GM21737 (cell line): ENCODE results near the gene UBAC2.

Source experiments
- ATAC-seq: cut with Tn5 transposase; IDR thresholded peaks from one replicate; pipeline ENCODE4 v1.9.1; 2021; ENCODE audit warnings: mild to moderate bottlenecking, moderate library complexity; ENCODE audit not compliant: unreplicated experiment

Gene UBAC2, protein sequence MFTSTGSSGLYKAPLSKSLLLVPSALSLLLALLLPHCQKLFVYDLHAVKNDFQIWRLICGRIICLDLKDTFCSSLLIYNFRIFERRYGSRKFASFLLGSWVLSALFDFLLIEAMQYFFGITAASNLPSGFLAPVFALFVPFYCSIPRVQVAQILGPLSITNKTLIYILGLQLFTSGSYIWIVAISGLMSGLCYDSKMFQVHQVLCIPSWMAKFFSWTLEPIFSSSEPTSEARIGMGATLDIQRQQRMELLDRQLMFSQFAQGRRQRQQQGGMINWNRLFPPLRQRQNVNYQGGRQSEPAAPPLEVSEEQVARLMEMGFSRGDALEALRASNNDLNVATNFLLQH

DNA sequence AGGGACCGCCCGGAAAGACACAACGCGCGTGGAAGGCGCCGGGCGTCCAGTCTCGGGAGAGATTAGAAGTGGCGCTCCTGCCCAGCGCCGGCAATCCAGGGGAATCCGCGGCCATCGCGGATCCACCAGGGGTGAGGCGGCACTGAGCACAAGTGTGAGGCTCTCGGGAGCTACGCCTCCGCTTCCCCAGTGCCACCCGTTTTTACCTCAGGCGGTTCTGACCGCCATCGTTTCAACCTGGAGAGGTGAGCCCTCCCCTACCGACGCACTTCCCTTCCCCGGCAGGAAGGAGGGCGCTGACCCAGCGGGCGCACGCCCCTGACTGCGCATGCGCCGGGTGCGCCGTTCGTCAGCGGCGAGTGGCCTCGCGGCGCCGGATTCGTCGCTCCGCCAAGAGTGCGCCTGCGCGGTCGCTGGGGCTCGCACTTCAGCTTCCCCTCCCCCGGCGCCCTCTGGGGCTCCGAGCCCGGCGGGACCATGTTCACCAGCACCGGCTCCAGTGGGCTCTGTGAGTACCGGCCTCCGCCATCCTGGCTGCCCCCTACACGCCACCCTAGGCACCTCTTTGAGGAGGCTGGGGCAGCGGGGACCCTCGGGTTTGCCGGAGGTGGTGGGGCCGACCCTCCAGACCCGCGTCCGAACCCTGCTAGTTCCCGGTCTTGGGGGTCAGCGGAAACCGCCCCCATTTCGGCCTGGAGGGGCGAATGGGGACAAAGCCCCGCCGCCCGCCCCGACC is at the start of gene UBAC2:
UBAC2 (plus strand) TSS at position 423 of the 736 bp plus-strand sequence; CDS start at position 478, 55 bp downstream.
- ATAC-seq = peak; percentile 72

DNA sequence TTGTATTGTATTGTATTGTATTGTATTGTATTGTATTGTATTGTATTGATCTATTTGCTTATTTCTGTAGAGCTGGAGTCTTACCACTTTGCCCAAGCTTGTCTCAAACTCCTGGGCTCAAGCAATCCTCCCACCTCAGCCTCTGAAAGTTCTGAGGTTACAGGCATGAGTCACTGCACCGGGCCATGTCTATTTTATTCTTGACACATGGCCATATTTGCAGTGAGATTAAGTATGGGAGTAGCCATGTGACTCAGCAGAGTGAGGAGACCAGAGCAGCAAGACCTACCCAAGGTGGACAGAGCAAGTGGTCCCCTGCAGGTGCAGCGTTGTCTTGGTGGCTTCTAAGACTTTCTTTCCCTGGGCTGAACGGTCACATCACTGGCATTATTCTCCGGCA is 49.1 kb upstream of the UBAC2 start:
- ATAC-seq = no peak

DNA sequence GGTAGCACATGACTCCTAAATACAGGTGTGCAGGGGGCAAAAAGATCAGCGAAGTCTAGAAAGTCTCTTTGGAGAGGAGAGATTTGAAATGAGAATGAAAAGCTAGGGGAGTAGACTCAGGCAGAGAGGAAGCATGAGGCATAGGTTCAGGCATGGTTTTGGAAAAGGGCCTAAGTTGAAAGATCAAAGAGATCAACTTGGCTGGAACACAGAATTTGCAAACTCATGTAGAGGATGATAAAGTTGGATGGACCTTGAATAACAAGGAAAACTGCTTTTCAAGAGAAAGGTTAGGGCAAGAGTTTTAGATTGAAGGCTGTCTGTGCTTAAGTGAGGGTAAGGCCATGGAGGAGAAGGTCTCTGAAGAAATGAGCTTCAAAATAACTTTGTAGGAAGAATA is 47.4 kb upstream of the UBAC2 start:
- ATAC-seq = no peak

DNA sequence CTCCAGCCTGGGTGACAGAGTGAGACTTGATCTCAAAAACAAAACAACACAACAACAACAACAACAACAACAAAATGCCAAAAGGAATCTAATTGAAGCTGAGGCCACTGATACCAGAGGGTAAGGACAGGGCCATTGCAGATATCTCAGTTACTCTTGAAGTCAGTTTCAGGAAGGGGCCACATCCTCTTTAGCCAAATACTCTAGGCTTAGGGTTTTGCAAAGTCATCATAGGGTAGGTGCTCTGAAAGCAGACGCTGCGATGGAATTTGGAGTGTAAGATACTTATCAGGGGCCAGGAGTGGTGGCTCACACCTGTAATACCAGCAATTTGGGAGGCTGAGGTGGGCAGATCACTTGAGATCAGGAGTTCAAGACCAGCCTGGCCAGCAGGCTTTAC is 46.6 kb upstream of the UBAC2 start:
- ATAC-seq = no peak

DNA sequence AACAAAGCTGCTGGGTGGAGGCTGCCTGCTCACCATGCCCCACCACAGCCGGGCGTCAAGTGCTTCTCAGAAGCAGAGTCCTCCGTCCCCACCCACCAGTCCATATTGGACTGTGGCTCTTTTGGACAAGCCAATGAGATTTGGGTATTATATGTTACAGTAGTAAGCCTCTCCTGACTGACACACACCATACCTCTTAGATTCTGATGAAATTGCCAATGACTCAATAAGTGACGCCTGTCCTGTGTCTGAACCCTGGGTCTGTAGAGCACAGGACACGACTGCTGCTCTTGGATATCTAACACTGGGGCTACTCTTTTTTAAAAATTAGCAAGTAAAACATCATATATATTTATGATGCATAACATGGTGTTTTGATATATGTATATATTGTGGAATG is 44.8 kb upstream of the UBAC2 start:
- no peak for ATAC-seq

DNA sequence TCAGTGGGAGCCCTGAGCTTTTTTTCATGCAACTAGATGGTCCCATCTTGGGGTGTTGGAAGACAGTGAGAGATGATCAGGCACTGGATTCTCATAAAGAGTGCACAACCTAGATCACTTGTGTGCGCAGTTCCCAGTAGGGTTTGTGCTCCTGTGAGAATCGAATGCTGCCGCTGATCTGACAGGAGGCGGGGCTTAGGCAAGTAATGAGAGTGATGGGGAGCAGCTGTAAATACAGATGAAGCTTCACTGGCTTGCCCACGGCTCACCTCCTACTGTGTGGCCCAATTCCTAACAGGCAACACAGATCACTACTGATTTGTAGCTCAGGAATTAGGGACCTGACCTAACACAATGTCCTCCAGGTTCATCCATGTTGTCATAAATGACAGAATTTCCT is 43.6 kb upstream of the UBAC2 start:
- no peak for ATAC-seq

DNA sequence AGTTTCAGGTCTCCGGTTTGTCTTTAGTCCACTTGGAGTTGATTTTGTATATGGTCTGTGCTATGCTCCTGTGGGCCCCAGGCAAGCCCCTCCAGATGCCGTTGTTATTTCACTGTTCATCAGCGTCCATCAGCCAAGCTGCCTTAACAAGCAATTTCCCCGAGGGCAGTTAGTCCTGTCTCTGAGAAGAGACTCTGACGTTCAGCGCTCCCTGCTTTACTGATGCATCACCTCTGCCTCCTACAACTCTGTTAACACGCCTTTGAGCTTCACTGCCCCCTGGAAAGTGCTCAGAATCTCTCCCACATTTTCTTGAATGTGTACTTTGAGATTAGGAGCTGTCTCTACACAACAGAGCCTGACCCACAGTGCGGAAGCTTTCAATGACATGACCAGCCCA is 41.8 kb upstream of the UBAC2 start:
- no peak for ATAC-seq

DNA sequence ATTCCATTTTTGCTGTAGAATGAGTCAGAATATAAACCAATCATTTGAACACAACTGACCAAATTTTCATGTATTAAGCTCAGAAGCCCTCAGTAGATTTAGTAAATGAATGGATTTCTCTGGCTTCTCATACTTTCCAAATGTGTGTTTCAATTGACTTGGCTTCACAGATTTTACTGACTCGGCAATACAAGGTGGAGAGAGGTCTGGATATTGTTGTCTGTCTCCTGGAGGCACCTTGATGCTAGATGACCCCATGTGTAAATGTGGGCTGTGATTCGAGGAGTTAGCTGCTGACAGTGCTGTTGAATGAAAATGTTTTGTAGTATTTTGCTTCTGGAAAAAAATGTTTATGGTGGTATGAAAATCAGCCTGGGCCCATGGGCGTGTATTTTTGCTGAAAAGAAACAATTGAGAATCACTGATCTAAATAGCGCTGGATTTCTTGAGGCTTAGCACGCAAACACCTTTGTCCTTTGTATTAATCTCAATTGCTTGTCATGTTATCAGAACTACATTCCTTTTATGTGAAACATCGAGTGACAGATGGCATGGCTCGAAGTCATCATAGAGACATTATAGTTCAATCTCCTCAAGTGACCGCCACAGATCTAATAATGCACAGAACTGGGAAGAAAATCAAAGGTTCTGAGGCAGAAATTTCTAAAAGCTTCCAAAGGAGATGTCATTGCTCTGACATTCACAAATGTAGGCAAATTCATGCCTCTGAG is 41.2 kb upstream of the UBAC2 start:
- ATAC-seq = no peak

DNA sequence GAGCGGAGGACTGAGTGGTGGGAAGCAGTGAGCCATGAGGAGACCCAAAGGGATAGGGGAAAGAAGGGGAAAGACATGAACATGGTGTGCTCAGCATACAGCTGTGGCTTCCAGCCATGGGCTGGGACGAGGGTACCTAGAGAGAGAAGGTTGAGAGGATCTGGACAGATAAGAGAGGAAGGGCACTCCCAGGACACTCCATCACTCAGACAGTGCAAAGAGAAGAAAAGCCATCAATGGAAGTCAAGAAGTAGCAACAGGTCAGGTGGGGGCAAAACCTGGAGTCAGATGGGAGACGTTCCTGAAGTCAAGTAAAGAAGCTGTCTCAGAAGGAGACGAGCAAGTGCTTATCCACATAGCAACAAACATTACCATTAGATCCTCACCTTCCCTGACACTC is 40.2 kb upstream of the UBAC2 start:
- ATAC-seq = no peak

DNA sequence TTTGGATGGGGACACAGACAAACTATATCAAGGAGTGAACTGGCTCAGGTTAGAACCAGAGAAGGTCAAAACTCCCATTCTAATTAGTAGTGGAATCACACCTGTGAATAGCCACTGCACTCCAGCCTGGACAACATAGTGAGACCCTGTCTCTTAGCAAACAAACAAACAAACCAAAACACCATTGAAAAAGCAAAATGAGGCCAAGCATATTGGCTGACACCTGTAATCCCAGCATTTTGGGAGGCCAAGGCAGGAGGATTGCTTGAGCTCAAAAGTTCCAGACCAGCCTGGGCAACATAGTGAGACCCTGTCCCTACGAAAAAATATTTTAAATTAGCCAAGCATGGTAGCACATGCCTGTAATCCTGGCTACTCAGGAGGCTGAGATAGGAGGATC is 39.1 kb upstream of the UBAC2 start:
- ATAC-seq = no peak

DNA sequence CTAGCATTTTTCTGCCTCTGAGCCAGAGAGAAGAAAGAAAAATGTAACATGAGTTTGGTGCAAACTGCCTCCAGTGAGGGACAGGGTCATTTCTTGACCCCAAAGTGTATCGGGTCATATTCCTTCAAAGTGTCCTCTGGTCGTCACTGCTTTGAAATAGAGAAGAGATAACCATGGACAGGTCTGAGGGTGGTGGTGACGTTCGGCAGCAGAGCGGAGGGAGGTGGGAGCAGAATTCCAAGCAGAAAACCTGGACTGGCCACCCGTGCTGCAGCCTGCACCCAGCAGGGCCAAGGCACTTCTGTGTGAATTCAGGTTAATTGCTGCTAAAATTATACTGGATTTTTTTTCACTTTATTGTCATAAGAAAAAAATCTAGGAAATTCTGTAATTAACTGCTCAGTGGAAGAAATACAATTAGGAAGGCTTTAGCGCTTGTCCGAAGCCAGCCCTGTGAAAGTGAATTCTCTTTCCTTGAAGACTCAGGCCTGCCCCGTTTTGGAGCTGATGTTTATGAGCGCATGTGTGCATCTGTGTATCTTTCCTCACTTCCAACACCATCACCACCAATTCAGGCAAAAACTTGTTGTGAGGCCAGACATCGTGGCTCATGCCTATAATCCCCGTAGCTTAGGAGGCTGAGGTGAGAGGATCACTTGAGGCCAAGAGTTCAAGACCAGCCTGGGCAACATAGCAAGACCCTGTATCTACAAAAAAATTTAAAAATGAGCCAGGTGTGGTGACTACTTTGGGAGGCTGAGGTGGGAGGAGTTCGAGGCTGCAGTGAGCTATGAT is 37.9 kb upstream of the UBAC2 start:
- ATAC-seq = no peak

DNA sequence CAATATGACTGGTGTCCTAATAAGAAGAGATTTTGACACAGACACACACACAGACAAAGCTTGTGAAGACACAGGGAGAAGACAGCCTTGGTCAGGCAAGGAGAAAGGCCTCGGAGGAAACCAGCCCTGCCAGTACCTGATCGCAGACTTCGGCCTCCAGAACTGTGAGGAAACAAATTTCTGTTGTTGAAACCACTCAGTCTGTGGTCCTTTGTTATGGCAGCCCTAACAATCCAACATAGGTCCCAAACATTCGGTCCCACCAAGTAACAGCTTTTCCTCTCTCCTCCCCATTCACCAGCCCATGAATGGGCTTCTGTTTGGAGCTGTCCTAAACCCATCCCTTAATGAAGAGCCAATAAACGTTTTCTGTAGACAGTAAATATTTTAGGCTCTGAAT is 36.4 kb upstream of the UBAC2 start:
- ATAC-seq = no peak

DNA sequence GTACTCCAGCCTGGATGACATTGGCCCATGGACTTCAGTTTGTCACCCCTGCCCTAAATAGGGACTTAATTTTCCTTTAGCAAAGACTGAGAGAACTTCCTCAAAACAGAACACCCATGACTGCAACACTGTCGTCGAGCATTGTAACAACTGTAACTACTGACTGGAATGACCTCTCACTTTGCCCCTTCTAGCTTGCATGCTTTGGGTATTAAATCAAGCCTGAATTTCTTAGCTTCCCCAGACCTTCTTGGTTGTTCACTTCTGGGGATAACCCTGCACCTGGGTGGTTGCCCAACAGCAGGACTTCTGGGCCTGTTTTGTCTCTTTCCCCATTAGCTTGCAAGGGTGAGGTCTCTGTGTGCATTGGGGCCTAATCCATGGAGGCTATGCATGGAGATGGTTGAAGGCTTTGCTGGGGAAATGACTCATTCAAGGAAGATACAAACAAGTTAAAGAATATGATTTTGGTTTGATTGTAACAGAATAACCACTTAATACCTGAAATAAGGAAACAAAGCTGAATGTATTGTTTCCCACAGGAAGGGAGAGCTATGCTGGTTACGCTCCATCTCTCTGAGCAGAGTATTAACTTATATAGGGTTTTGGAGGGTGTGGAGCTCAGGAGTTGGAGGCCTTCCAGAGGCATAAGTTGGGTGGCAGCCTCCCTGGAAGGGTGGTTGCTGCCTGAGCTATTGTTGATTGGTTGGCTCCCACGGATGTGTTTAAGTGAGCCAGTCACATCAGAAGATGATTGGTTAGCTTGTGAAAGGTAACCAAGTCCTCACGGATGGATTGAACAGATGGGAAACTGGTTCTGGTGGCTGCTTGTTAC is 34.7 kb upstream of the UBAC2 start:
- ATAC-seq = no peak

DNA sequence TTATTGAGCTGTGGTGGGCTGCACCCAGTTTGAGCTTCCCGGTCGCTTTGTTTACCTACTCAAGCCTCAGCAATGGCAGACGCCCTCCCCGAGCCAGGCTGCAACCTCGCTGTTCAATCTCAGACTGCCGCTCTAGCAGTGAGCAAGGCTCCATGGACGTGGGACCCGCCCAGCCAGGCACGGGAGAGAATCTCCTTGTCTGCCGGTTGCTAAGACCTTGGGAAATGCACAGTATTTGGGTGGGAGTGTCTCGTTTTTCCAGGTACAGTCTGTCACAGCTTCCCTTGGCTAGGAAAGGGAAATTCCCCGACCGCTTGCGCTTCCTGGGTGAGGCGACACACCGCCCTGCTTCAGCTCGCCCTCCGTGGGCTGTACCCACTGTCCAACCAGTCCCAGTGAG is 27.7 kb upstream of the UBAC2 start:
- ATAC-seq = no peak

DNA sequence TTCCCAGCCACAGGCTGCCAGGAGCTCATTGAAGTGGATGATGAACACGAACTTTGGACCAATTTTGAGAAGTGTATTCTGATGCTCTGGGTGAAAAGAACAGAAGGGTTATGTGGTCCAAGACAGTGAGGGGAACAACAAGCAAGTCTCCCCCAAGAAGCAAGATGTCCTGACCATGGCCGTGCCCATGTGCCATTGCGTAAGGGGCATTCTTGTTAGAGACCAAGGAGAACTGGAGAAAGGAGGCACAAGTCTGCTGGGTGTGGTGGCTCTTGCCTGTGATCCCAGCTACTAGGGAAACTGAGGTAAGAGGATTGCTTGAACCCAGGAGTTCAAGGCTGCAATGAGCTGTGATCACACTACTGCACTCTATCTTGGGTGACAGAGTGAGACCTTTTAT is 27.0 kb upstream of the UBAC2 start:
- no peak for ATAC-seq

DNA sequence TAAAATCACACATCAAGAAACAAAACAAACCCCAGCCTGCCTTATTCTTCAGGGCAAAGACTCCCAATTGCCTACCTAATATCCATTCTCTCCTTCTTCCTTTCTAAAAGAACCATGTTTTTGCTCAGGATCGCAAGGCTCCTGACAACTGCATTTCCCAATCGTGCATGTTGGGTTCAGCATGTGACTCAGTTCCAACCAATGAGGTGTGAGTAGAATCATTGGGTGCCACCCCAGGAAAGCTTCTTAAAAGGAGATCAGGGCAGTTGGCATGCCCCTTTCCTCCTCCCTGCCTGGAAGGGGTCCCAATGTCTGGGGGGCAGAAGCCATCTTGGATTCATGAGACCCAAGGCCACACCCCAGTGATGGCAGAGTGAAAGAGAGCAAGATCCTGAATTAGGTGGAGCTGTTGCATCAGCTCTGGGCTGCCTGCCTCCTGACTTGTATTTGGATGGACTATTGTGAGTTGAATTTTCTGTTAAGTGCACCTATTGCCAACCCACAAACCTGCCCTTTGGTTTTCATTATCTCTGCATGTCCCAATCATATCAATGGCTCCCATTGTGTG is 26.0 kb upstream of the UBAC2 start:
- no peak for ATAC-seq

DNA sequence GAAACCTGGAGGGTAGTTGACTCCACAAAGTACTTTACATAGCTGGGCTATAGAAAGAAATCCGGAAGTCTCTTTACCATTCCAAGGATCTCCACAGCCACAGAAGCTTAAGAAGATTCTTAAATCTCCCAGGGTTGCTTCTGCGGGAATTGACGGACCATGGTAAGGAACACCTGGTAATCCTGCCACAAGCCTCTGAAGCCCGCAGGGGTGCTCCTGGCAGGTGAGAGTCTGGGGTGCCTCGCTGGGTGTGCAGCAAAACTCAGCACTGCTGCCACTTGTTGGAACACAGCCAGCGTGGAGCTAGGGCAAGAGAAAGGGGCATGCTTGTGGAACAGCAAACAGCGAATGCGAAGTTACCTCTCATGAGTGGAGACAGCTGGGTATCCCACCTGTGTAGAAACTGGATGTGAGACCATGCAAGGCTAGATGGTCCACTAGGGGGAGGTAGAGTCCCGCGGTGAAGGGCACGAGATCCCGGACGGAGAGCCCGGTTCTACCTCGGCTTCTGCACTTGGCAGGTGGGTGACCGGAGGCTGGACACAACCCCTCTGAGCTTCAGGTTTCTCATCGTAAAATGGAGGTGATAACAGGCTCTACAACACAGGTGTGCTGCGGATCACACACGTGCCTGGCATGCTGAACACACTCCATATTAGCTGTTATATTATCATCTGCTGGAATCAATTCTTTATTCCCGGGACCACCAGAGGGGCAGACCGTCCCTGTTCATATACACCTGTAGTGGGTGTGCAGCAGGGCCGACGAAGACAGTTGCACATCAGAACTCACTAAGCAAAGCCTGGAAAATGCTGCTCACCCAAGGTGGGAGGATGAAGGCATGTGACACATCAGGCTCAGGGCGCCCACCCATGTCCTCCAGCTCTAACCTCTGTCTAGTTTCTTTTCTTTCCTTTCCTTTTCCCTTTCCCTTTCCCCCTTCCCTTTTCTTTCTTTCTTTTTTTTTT is 24.1 kb upstream of the UBAC2 start:
- ATAC-seq = peak; percentile 63

DNA sequence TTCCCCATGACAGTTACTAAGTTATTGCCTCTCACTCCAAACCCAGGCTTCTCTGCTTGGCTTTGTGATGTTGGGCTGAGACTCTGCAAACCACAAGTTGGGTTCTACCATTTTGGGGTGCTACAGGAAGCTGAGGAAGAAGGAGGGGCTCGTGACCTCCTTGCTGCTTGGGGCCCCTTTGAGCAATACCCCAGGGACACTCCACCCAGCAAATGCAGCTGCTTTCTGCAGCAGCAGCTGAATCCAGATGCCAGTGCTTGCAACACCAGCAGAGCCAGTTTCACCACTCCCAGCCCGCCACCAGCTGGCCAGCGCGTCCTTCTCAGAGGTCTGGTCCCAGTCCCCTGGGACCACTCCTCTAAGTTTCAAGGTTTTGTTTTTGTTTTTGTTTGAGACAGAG is 22.0 kb upstream of the UBAC2 start:
- ATAC-seq = peak; percentile 64

DNA sequence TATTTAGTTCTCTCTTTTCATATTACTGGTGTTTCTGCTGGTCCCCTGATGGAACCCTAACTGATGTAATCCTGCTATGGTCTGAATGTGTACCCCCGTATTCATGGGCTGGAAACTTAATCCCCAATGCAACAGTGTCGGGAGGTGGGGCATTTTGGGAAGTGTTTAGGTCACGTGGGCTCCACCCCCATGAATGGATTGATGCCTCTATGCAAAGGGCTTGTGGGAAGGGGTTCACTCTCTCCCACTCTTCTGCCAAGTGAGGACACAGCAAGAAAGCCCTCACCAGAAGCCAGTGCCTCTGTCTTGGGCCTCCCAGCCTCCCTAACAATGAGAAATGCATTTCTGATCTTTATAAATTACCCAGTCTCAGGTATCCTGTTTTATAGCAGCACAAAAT is 21.2 kb upstream of the UBAC2 start:
- ATAC-seq = no peak
